Heart left ventricle (tissue), 13 donors: ENCODE results near the gene PLPPR5.

ENCODE experiments used
- CTCF ChIP-seq, 12 donors: fragments of 200-600 bp; sonication (generic) in 4 of 12; IDR thresholded peaks; one replicate each; pipeline versions ENCODE4 v1.5.0 to v1.8.0; 2018 to 2022; ENCODE audit warnings: antibody characterized with exemption in 12 of 12, mild to moderate bottlenecking in 5 of 12
- POLR2A ChIP-seq, 2 donors: fragments of 450-650 bp; IDR thresholded peaks; one replicate each; pipeline ENCODE4 v1.6.1; 2017; ENCODE audit warnings: antibody characterized with exemption in 2 of 2, mild to moderate bottlenecking in 2 of 2, moderate library complexity in 2 of 2
- donor health status: ischemic (EF 13 %, LVEDD 7.1; RV severe dilation, severe dysfunction).
- donor health status: DM: no; HTN: yes; CAD: no.
- donor health status: DM: no; HTN: no; CAD: no.
- donor health status: ischemic (EF 25% LVEDD 6.9; RV normal size, moderate dysfunction).
- donor health status: ischemic (EF 25% LVEDD 5.7; RV mildly dilated, moderate dysfunction).
- donor health status: ischemic (EF 35%, LVEDD 5.7; RV mildly dilated, moderate dysfunction).
- donor health status: nonischemic (EF 11% LVEDD 7.7; RV severe dilation, severe dysfunction).
- donor health status: DM: yes; HTN: yes; CAD: no.
- donor health status: PGD.
- donor health status: ischemic (EF 29% LVEDD 5.4; RV normal size, mild dysfunction).
- donor health status: nonischemic (EF 23%, LVEDD 6.1; RV moderate dilation, normal function).

GRCh38 chr1:98842241-98842640, 162.4 kb downstream of the PLPPR5 start:
- no peak for TF ChIP-seq POLR2A (IDR thresholded peaks at IDR 0.05)
- no peak for TF ChIP-seq CTCF (IDR thresholded peaks at IDR 0.05)
